LNCaP clone FGC (cell line): ENCODE data around the gene FLNB.

Source experiments
- DNase-seq: peaks from one replicate; pipeline ENCODE4 v3.0.0-alpha.2; 2011; ENCODE audit warnings: low read depth
- H3K4me3 ChIP-seq: 2 replicates; pipeline ENCODE4 v1.5.1; 2011; ENCODE audit warnings: mild to moderate bottlenecking, low read depth, low read length, control low read depth
- CTCF ChIP-seq: IDR thresholded peaks from 2 replicates; pipeline ENCODE4 v1.5.1; 2012; ENCODE audit warnings: mild to moderate bottlenecking; ENCODE audit not compliant: control insufficient read depth, insufficient read depth; ENCODE audit errors: extremely low read depth

Gene FLNB

GRCh38 chr3:58039601-58040000 is 31.4 kb downstream of the FLNB start:
- DNase-seq, result no peak
- peak overlapping the region; percentile 12 for H3K4me3 ChIP-seq
- TF ChIP-seq CTCF, result no peak

GRCh38 chr3:58041182-58041825 is 33.1 kb downstream of the FLNB start:
- no peak for DNase-seq
- no peak for TF ChIP-seq CTCF
- H3K4me3 ChIP-seq, result no peak overlapping the region

- DNase-seq, result no peak
- no peak for TF ChIP-seq CTCF
These were observed 33.7 kb downstream of the FLNB start for GRCh38 chr3:58041826-58042324.

GRCh38 chr3:58042947-58043707 is 34.9 kb downstream of the FLNB start:
- no peak overlapping the region for H3K4me3 ChIP-seq
- no peak for TF ChIP-seq CTCF
- DNase-seq, result no peak

More at GRCh38 chr3:58041826-58042324, 33.7 kb downstream of the FLNB start:
- H3K4me3 ChIP-seq, result no peak overlapping the region

GRCh38 chr3:58043933-58044332 is 35.7 kb downstream of the FLNB start:
- TF ChIP-seq CTCF, result no peak
- no peak for DNase-seq
- no peak overlapping the region for H3K4me3 ChIP-seq

- TF ChIP-seq CTCF, result no peak
- no peak for DNase-seq
- no peak overlapping the region for H3K4me3 ChIP-seq
These were observed 36.7 kb downstream of the FLNB start for GRCh38 chr3:58044691-58045483.
